HUES6 (cell line): ENCODE measurements around the gene LINC00305.
A peak's percentile ranks its signal among the peaks of the same experiment; 100 is the strongest.

Source experiments
- H3K27ac ChIP-seq: 2 replicates; pipeline ENCODE4 v1.7.0; 2013; ENCODE audit warnings: low read depth, mild to moderate bottlenecking, low read length, inconsistent platforms
- H3K27me3 ChIP-seq: 2 replicates; pipeline ENCODE4 v1.6.1; 2013; ENCODE audit warnings: low read length; ENCODE audit not compliant: control insufficient read depth, insufficient read depth
- H3K36me3 ChIP-seq: 2 replicates; pipeline ENCODE4 v1.6.1; 2013; ENCODE audit warnings: low read length; ENCODE audit not compliant: control insufficient read depth, insufficient read depth
- H3K4me1 ChIP-seq: 2 replicates; pipeline ENCODE4 v1.6.1; 2013; ENCODE audit warnings: low read length; ENCODE audit not compliant: control insufficient read depth, insufficient read depth
- H3K4me3 ChIP-seq: 2 replicates; pipeline ENCODE4 v1.5.1; 2013; ENCODE audit warnings: low read depth, low read length
- H3K9ac ChIP-seq: one replicate; pipeline ENCODE4 v1.6.1; 2013; ENCODE audit warnings: mild to moderate bottlenecking, low read length
- H3K9me3 ChIP-seq: 2 replicates; pipeline ENCODE4 v1.6.1; 2013; ENCODE audit warnings: low read depth, low read length; ENCODE audit not compliant: control insufficient read depth, insufficient read depth

The LINC00305 gene

GRCh38 chr18:64116571-64117175 lies 32.2 kb downstream of the LINC00305 start:
- Histone ChIP-seq H3K27ac (peak overlapping the region; percentile 72), H3K36me3 (no peaks in the 10 kb centered on the region), H3K4me3 (no peak overlapping the region), H3K27me3 (no peaks in the 10 kb centered on the region), H3K4me1 (peaks cover 28% of the 10 kb centered on the region), H3K9me3 (no peaks in the 10 kb centered on the region), H3K9ac (no peak overlapping the region)

GRCh38 chr18:64115881-64116280 lies 33.0 kb downstream of the LINC00305 start:
- Histone ChIP-seq H3K9ac (no peak overlapping the region), H3K9me3 (no peaks in the 10 kb centered on the region), H3K36me3 (no peaks in the 10 kb centered on the region), H3K27ac (no peak overlapping the region), H3K4me3 (no peak overlapping the region), H3K27me3 (no peaks in the 10 kb centered on the region), H3K4me1 (peaks cover 28% of the 10 kb centered on the region)

GRCh38 chr18:64111950-64112349 lies 36.9 kb downstream of the LINC00305 start:
- Histone ChIP-seq H3K4me3 (no peak overlapping the region), H3K27me3 (no peaks in the 10 kb centered on the region), H3K4me1 (peaks cover 13% of the 10 kb centered on the region), H3K9ac (no peak overlapping the region), H3K9me3 (no peaks in the 10 kb centered on the region), H3K36me3 (no peaks in the 10 kb centered on the region), H3K27ac (no peak overlapping the region)

- peaks cover 2% of the 10 kb centered on the region; the same call in 1 of the 2 replicates for H3K4me1 ChIP-seq
- H3K9ac ChIP-seq = no peak overlapping the region
- H3K9me3 ChIP-seq = no peaks in the 10 kb centered on the region
- H3K27ac ChIP-seq = no peak overlapping the region
- H3K4me3 ChIP-seq = no peak overlapping the region
- no peaks in the 10 kb centered on the region for H3K27me3 ChIP-seq
- no peaks in the 10 kb centered on the region for H3K36me3 ChIP-seq
These were observed 38.0 kb downstream of the LINC00305 start for GRCh38 chr18:64110692-64111480.

GRCh38 chr18:64103986-64104385 lies 44.9 kb downstream of the LINC00305 start:
- no peak overlapping the region for H3K9ac ChIP-seq
- no peaks in the 10 kb centered on the region for H3K4me1 ChIP-seq
- H3K27ac ChIP-seq = no peak overlapping the region
- H3K36me3 ChIP-seq = no peaks in the 10 kb centered on the region
- no peak overlapping the region for H3K4me3 ChIP-seq
- H3K27me3 ChIP-seq = no peaks in the 10 kb centered on the region
- H3K9me3 ChIP-seq = no peaks in the 10 kb centered on the region

- no peaks in the 10 kb centered on the region for H3K9me3 ChIP-seq
- no peak overlapping the region for H3K4me3 ChIP-seq
- H3K27me3 ChIP-seq = no peaks in the 10 kb centered on the region
- no peaks in the 10 kb centered on the region for H3K36me3 ChIP-seq
- no peak overlapping the region for H3K9ac ChIP-seq
- H3K4me1 ChIP-seq = no peaks in the 10 kb centered on the region
- H3K27ac ChIP-seq = no peak overlapping the region
These were observed 48.6 kb downstream of the LINC00305 start for GRCh38 chr18:64100116-64100922.

GRCh38 chr18:64099244-64099643 lies 49.6 kb downstream of the LINC00305 start:
- Histone ChIP-seq H3K27me3 (no peaks in the 10 kb centered on the region), H3K4me1 (peaks cover 2% of the 10 kb centered on the region), H3K9ac (no peak overlapping the region), H3K4me3 (no peak overlapping the region), H3K9me3 (no peaks in the 10 kb centered on the region), H3K27ac (no peak overlapping the region), H3K36me3 (no peaks in the 10 kb centered on the region)

- Histone ChIP-seq H3K27me3 (no peaks in the 10 kb centered on the region), H3K36me3 (no peaks in the 10 kb centered on the region), H3K27ac (no peak overlapping the region), H3K9me3 (no peaks in the 10 kb centered on the region), H3K4me1 (peaks cover 6% of the 10 kb centered on the region), H3K9ac (no peak overlapping the region), H3K4me3 (no peak overlapping the region)
These were observed 51.4 kb downstream of the LINC00305 start for GRCh38 chr18:64097497-64097896.

GRCh38 chr18:64095056-64095455 lies 53.8 kb downstream of the LINC00305 start:
- Histone ChIP-seq H3K36me3 (no peaks in the 10 kb centered on the region), H3K27me3 (no peaks in the 10 kb centered on the region), H3K4me3 (no peak overlapping the region), H3K9ac (no peak overlapping the region), H3K27ac (no peak overlapping the region), H3K4me1 (peaks cover 6% of the 10 kb centered on the region), H3K9me3 (no peaks in the 10 kb centered on the region)

- H3K9me3 ChIP-seq = peaks cover 6% of the 10 kb centered on the region; the same call in 1 of the 2 replicates
- H3K9ac ChIP-seq = no peak overlapping the region
- H3K4me1 ChIP-seq = peaks cover 6% of the 10 kb centered on the region
- H3K36me3 ChIP-seq = no peaks in the 10 kb centered on the region
- H3K27me3 ChIP-seq = no peaks in the 10 kb centered on the region
- H3K4me3 ChIP-seq = no peak overlapping the region
- H3K27ac ChIP-seq = no peak overlapping the region
These were observed 54.7 kb downstream of the LINC00305 start for GRCh38 chr18:64094210-64094609.

- Histone ChIP-seq H3K27me3 (no peaks in the 10 kb centered on the region), H3K4me3 (no peak overlapping the region), H3K4me1 (peaks cover 6% of the 10 kb centered on the region), H3K9me3 (peaks cover 13% of the 10 kb centered on the region; the same call in 1 of the 2 replicates), H3K36me3 (no peaks in the 10 kb centered on the region), H3K9ac (no peak overlapping the region), H3K27ac (no peak overlapping the region)
These were observed 57.4 kb downstream of the LINC00305 start for GRCh38 chr18:64091526-64091925.
